HCEC 1CT (cell line): ENCODE measurements around the gene DDX24.

Source experiments
- DNase-seq: peaks from one replicate; pipeline ENCODE4 v3.0.0-alpha.2; 2017

The DDX24 gene

GRCh38 chr14:94047581-94047980 is 33.4 kb downstream of the DDX24 start:
- no peak for DNase-seq

GRCh38 chr14:94046696-94047250 is 34.2 kb downstream of the DDX24 start:
- DNase-seq = no peak

GRCh38 chr14:94045563-94046345 is 35.2 kb downstream of the DDX24 start:
- DNase-seq = no peak

GRCh38 chr14:94045101-94045500 is 35.9 kb downstream of the DDX24 start:
- no peak for DNase-seq

GRCh38 chr14:94044476-94045091 is 36.4 kb downstream of the DDX24 start:
- DNase-seq = no peak

- no peak for DNase-seq
These were observed 37.1 kb downstream of the DDX24 start for GRCh38 chr14:94043756-94044475.

- DNase-seq = no peak
These were observed 37.8 kb downstream of the DDX24 start for GRCh38 chr14:94043111-94043755.

GRCh38 chr14:94042433-94043091 is 38.4 kb downstream of the DDX24 start:
- DNase-seq = no peak

GRCh38 chr14:94041551-94042346 is 39.3 kb downstream of the DDX24 start:
- peak; percentile 88 for DNase-seq

GRCh38 chr14:94040796-94041195 is 40.2 kb downstream of the DDX24 start:
- no peak for DNase-seq

- no peak for DNase-seq
These were observed 40.8 kb downstream of the DDX24 start for GRCh38 chr14:94040247-94040646.

GRCh38 chr14:94038921-94039629 is 41.9 kb downstream of the DDX24 start:
- DNase-seq = no peak

- DNase-seq = no peak
These were observed 42.5 kb downstream of the DDX24 start for GRCh38 chr14:94038510-94038909.

- DNase-seq = no peak
These were observed 43.0 kb downstream of the DDX24 start for GRCh38 chr14:94037954-94038353.

GRCh38 chr14:94036313-94037167 is 44.5 kb downstream of the DDX24 start:
- DNase-seq = peak; percentile 60

GRCh38 chr14:94034886-94035285 is 46.1 kb downstream of the DDX24 start:
- no peak for DNase-seq

- no peak for DNase-seq
These were observed 49.1 kb downstream of the DDX24 start for GRCh38 chr14:94031883-94032279.

GRCh38 chr14:94031161-94031882 is 49.7 kb downstream of the DDX24 start:
- no peak for DNase-seq

GRCh38 chr14:94030571-94030970 is 50.4 kb downstream of the DDX24 start:
- DNase-seq = no peak
